ENCODE results near the gene AP1G1.

- no peak for TF ChIP-seq POLR2A (IDR thresholded peaks at IDR 0.05)
- TF ChIP-seq CTCF (IDR thresholded peaks at IDR 0.05) = no peak
- TF ChIP-seq POLR2AphosphoS5 (IDR thresholded peaks at IDR 0.05; ENCODE audit: insufficient read depth in 1 of 2, low read depth in 1 of 2) = no peak
Observed at GRCh38 chr16:71780521-71781089, 28.0 kb downstream of the AP1G1 start.
